ENCODE data around the gene SKIDA1. TPM values are rescaled to one million over a fixed set of nuclear protein-coding genes. Genes with fewer than 3 reads are reported as not detected.
"Not testable (repeated sequence)": the region's sequence is repeated elsewhere in the genome, so short reads cannot be mapped to it uniquely, and the experiment has no call there.

Gene SKIDA1
- total RNA-seq, 1 donor from 2014 or later, result 0.52 TPM

- DNase-seq (ENCODE audit: low read depth), result no peak
- no peak for TF ChIP-seq CTCF (conservative IDR thresholded peaks at IDR 0.05; ENCODE audit: low read depth, low read length)
- H3K4me3 ChIP-seq (ENCODE audit: low read depth, low read length), result no peak overlapping the region
Observed at GRCh38 chr10:21536874-21537273, 11.4 kb upstream of the SKIDA1 start.

GRCh38 chr10:21535976-21536375 is 10.5 kb upstream of the SKIDA1 start:
- peak overlapping the region; percentile 72 for H3K4me3 ChIP-seq (ENCODE audit: low read depth, low read length)
- DNase-seq (ENCODE audit: low read depth), result not testable (repeated sequence)

GRCh38 chr10:21535494-21535965 is 10.0 kb upstream of the SKIDA1 start:
- no peak for DNase-seq (ENCODE audit: low read depth)
- no peak for TF ChIP-seq CTCF (conservative IDR thresholded peaks at IDR 0.05; ENCODE audit: low read depth, low read length)
- H3K4me3 ChIP-seq (ENCODE audit: low read depth, low read length), result peak overlapping the region; percentile 72

- H3K4me3 ChIP-seq (ENCODE audit: low read depth, low read length), result peak overlapping the region; percentile 72
- TF ChIP-seq CTCF (conservative IDR thresholded peaks at IDR 0.05; ENCODE audit: low read depth, low read length), result no peak
- DNase-seq (ENCODE audit: low read depth), result no peak
Observed at GRCh38 chr10:21534604-21535493, 9.4 kb upstream of the SKIDA1 start.

GRCh38 chr10:21534280-21534586 is 8.8 kb upstream of the SKIDA1 start:
- TF ChIP-seq CTCF (conservative IDR thresholded peaks at IDR 0.05; ENCODE audit: low read depth, low read length), result no peak
- H3K4me3 ChIP-seq (ENCODE audit: low read depth, low read length), result peak overlapping the region; percentile 72
- DNase-seq (ENCODE audit: low read depth), result no peak

GRCh38 chr10:21533467-21534279 is 8.2 kb upstream of the SKIDA1 start, which contains the start of gene MLLT10:
Gene MLLT10, plus strand, starts transcription at chr10:21534232. Its CDS starts 413 bp downstream, at chr10:21534645.
- TF ChIP-seq CTCF (conservative IDR thresholded peaks at IDR 0.05; ENCODE audit: low read depth, low read length), result no peak
- peak within 1 kb of the TSS; percentile 72 for H3K4me3 ChIP-seq (ENCODE audit: low read depth, low read length)
- no peak for DNase-seq (ENCODE audit: low read depth)
